Activated naive CD8-positive, alpha-beta T cell treated with anti-CD3 and anti-CD28 coated beads, Interleukin-2, amount 10 ng/mL, durations not matched to agents 7 days and 5 days (primary cell): Measurements from ENCODE around the gene METTL13. TPM values are rescaled to one million over a fixed set of nuclear protein-coding genes. Genes with fewer than 3 reads are reported as not detected.

Source experiments
- total RNA-seq, 2 experiments: library from RNA; stranded (reverse); gene quantifications; one replicate each; pipeline ENCODE4 v1.2.3, GENCODE V29; 2021

Gene METTL13
- total RNA-seq, 2 experiments from 2014 or later: 36.9 to 38.7 TPM

Other genes with a start within 250 kb of the METTL13 start
- gene MYOCOS, start 159.4 kb upstream of the METTL13 start, total RNA-seq: under 1 TPM; 0.14 to 0.28 TPM
- not detected for gene MYOC, start 129.0 kb upstream of the METTL13 start, total RNA-seq
- gene VAMP4, start 39.6 kb upstream of the METTL13 start, total RNA-seq: 10 to 100 TPM; 17.5 to 20.8 TPM
- gene DNM3, start 59.8 kb downstream of the METTL13 start, total RNA-seq: 1 to 10 TPM; 2.0 to 2.4 TPM